K562 (cell line): ENCODE measurements around the gene SMCHD1. TPM values are rescaled to one million over a fixed set of nuclear protein-coding genes. Genes with fewer than 3 reads are reported as not detected.

Experiments
- ATAC-seq: fragments of 200-7000 bp; cut with Tn5 transposase; 3 replicates; pipeline ENCODE4 v1.9.1; 2020; ENCODE audit warnings: moderate library complexity
- BruUV-seq: library from RNA; stranded (reverse); fragments of 400-500 nt; replicated peaks from 2 replicates; lab custom pipeline; 2021; lab: Mats Ljungman, UMichigan
- CTCF ChIA-PET: fragments of 300-600 bp; formaldehyde crosslinking; extraction: SDS; loops from one replicate; lab custom pipeline; 2021; ENCODE audit warnings: low intra/inter-chr PET ratio; lab: Yijun Ruan, JAX
- POLR2A ChIA-PET: fragments of 300-600, 350-650 bp; sonication (Branson Sonifier 250); formaldehyde crosslinking; extraction: SDS; loops from one replicate; lab custom pipeline; 2021; ENCODE audit warnings: antibody characterized with exemption, inconsistent platforms; lab: Yijun Ruan, JAX
- DNase-seq, 4 experiments: peaks; one replicate each; pipeline versions ENCODE4 v3.0.0 to v3.0.0-alpha.2; 2011 to 2018; ENCODE audit warnings: low spot score in 3 of 4, mixed read lengths in 3 of 4; ENCODE audit errors: extremely low read depth in 1 of 4
- FAIRE-seq: peaks from 2 replicates; lab custom pipeline; 2011; peaks lifted over from hg19 to GRCh38; lab: Jason Lieb, UNC
- H2AFZ ChIP-seq: 2 replicates; pipeline ENCODE4 v1.6.0; 2011; ENCODE audit warnings: low read depth, low read length, control low read depth, inconsistent platforms
- H3K27ac ChIP-seq: fragments of 200-600 bp; 3 replicates; pipeline ENCODE4 v1.8.0; 2011; ENCODE audit warnings: low read depth, mild to moderate bottlenecking, control low read depth, inconsistent platforms, low read length, moderate library complexity, mixed read lengths; ENCODE audit errors: extremely low read depth
- H3K27me3 ChIP-seq, 2 experiments: fragments of 300-600 bp in 1 of 2; 2 replicates in 1 of 2; 3 replicates in 1 of 2; pipeline versions ENCODE4 v1.6.0 to v1.8.0; 2011; ENCODE audit warnings: inconsistent platforms in 2 of 2, low read length in 2 of 2, mild to moderate bottlenecking in 1 of 2, mixed read lengths in 1 of 2, moderate library complexity in 1 of 2; ENCODE audit not compliant: control insufficient read depth in 2 of 2, insufficient read depth in 2 of 2
- H3K36me3 ChIP-seq: fragments of 300-600 bp; 3 replicates; pipeline ENCODE4 v1.8.0; 2011; ENCODE audit warnings: mild to moderate bottlenecking, low read length, inconsistent platforms; ENCODE audit not compliant: control insufficient read depth, insufficient read depth
- H3K4me1 ChIP-seq, 2 experiments: fragments of 200-600 bp in 1 of 2; replicated peaks in 1 of 2; 2 replicates in 1 of 2; 3 replicates in 1 of 2; pipeline versions ENCODE4 v1.5.1 to v1.8.0; 2011; ENCODE audit warnings: inconsistent platforms in 2 of 2, low read length in 2 of 2, mild to moderate bottlenecking in 1 of 2, mixed read lengths in 1 of 2, moderate library complexity in 1 of 2; ENCODE audit not compliant: control insufficient read depth in 2 of 2, insufficient read depth in 2 of 2
- H3K4me2 ChIP-seq: 2 replicates; pipeline ENCODE4 v1.6.1; 2011; ENCODE audit warnings: low read length, control low read depth, inconsistent platforms, mixed read lengths; ENCODE audit not compliant: insufficient read depth
- H3K4me3 ChIP-seq: fragments of 200-600 bp; sonication (generic), shearing (Covaris generic); 2 replicates; pipeline ENCODE4 v1.5.1; 2016; ENCODE audit warnings: control low read depth, inconsistent platforms
- H3K79me2 ChIP-seq: fragments of 200-600 bp; 3 replicates; pipeline ENCODE4 v1.8.0; 2011; ENCODE audit warnings: low read length, inconsistent platforms; ENCODE audit not compliant: control insufficient read depth, insufficient read depth
- H3K9ac ChIP-seq, 2 experiments: 2 replicates each; pipeline versions ENCODE4 v1.6.0 to v1.6.1; 2011; ENCODE audit warnings: low read depth in 2 of 2, low read length in 2 of 2, control low read depth in 1 of 2, inconsistent platforms in 1 of 2, mild to moderate bottlenecking in 1 of 2, mixed read lengths in 1 of 2; ENCODE audit not compliant: insufficient read depth in 1 of 2
- H3K9me1 ChIP-seq: one replicate; pipeline ENCODE4 v1.6.0; 2011; ENCODE audit warnings: inconsistent platforms, mild to moderate bottlenecking, low read length, moderate library complexity; ENCODE audit not compliant: control insufficient read depth, insufficient read depth
- H3K9me3 ChIP-seq: replicated peaks from 2 replicates; pipeline ENCODE4 v1.5.1; 2011; ENCODE audit warnings: low read depth, low read length, inconsistent platforms; ENCODE audit not compliant: control insufficient read depth, insufficient read depth
- H4K20me1 ChIP-seq: replicated peaks from 2 replicates; pipeline ENCODE4 v1.6.1; 2011; ENCODE audit warnings: low read length, inconsistent platforms, mixed read lengths; ENCODE audit not compliant: control insufficient read depth, insufficient read depth
- CHCHD3 ChIP-seq: fragments of 250-450 bp; sonication (Bioruptor Pico); IDR thresholded peaks from 2 replicates; pipeline ENCODE4 v2.1.2; 2022; ENCODE audit warnings: mild to moderate bottlenecking
- CTBP1 ChIP-seq: fragments of 450-650 bp; IDR thresholded peaks from 2 replicates; pipeline ENCODE4 v1.6.1; 2016; ENCODE audit warnings: borderline replicate concordance
- CXXC5 ChIP-seq: fragments of 250-450 bp; sonication (Bioruptor Pico); IDR thresholded peaks from 2 replicates; pipeline ENCODE4 v1.8.0; 2022; ENCODE audit warnings: inconsistent platforms, mild to moderate bottlenecking, moderate library complexity
- ETS2 ChIP-seq: IDR thresholded peaks from 2 replicates; pipeline ENCODE4 v1.6.1; 2016; ENCODE audit warnings: borderline replicate concordance, missing genetic modification characterization, mild to moderate bottlenecking, moderate library complexity, missing compliant biosample characterization; ENCODE audit not compliant: poor library complexity, severe bottlenecking
- GTF2E2 ChIP-seq: fragments of 200-800 bp; sonication (Bioruptor generic); IDR thresholded peaks from 2 replicates; pipeline ENCODE4 v1.6.1; 2016; ENCODE audit warnings: missing genetic modification characterization, missing compliant biosample characterization
- HDAC2 ChIP-seq: fragments of 450-650 bp; IDR thresholded peaks from 2 replicates; pipeline ENCODE4 v1.6.1; 2016; ENCODE audit warnings: mild to moderate bottlenecking
- MCM5 ChIP-seq: fragments of 450-650 bp; IDR thresholded peaks from 2 replicates; pipeline ENCODE4 v1.6.1; 2016; ENCODE audit warnings: low read depth
- MTA2 ChIP-seq: fragments of 450-650 bp; IDR thresholded peaks from 2 replicates; pipeline ENCODE4 v1.6.1; 2016; ENCODE audit warnings: low read depth
- POLR2A ChIP-seq: fragments of 450-650 bp; conservative IDR thresholded peaks from 2 replicates; pipeline ENCODE4 v1.6.1; 2016
- XRCC4 ChIP-seq: IDR thresholded peaks from one replicate; pipeline ENCODE4 v1.6.1; 2011; ENCODE audit not compliant: insufficient read depth, insufficient read length; ENCODE audit errors: extremely low read depth
- ZFPM2 ChIP-seq: fragments of 250-450 bp; sonication (Bioruptor Pico); IDR thresholded peaks from 2 replicates; pipeline ENCODE4 v1.5.1; 2022; ENCODE audit warnings: mild to moderate bottlenecking
- ZNF121 ChIP-seq: sonication (generic); formaldehyde crosslinking; conservative IDR thresholded peaks from 2 replicates; pipeline ENCODE4 v1.8.0; 2022; ENCODE audit warnings: missing genetic modification reagents
- ZNF146 ChIP-seq: IDR thresholded peaks from one replicate; pipeline ENCODE4 v1.6.1; 2018; ENCODE audit warnings: missing compliant biosample characterization; ENCODE audit not compliant: unreplicated experiment
- ZNF197 ChIP-seq: fragments of 200-800 bp; sonication (Bioruptor generic); IDR thresholded peaks from 2 replicates; pipeline ENCODE4 v1.6.1; 2016; ENCODE audit warnings: low read depth, missing genetic modification characterization, missing compliant biosample characterization
- ZNF830 ChIP-seq: fragments of 250-450 bp; sonication (Bioruptor Pico); IDR thresholded peaks from 2 replicates; pipeline ENCODE4 v1.5.0; 2021; ENCODE audit warnings: mild to moderate bottlenecking
- WGBS: fragments of 100-300 bp; shearing (Covaris generic); methylation state at CpG from one replicate; pipeline ENCODE4 v1.1.6; 2016; ENCODE audit warnings: low coverage, mixed read lengths; ENCODE audit not compliant: insufficient coverage; ENCODE audit errors: missing lambda C conversion rate; 5-methylcytosine and 5-hydroxymethylcytosine counted together
- in situ Hi-C: fragments of 300-500 bp; cut with MboI; formaldehyde crosslinking; loops from 4 replicates; pipeline ENCODE4 v1.15.0; 2018; ENCODE audit warnings: inconsistent platforms, mixed read lengths
- intact Hi-C: fragments of 100-400 bp; cut with micrococcal nuclease; formaldehyde crosslinking; loops from 2 replicates; pipeline ENCODE4 v1.14.2; 2022
- polyA plus RNA-seq, 8 experiments: library from polyadenylated mRNA; depleted of rRNA in 4 of 8; stranded (reverse) in 5 of 8; unstranded in 3 of 8; fragments of >200 nt; fragmentation: Nextera tagmentation in 2 of 8; fragmentation: Illumina TruSeq in 1 of 8; extraction: Ambion mirVana in 2 of 8; extraction: Trizol in 1 of 8; gene quantifications; 2 replicates each; pipeline versions ENCODE4 v1.2.1 to v1.2.3, GENCODE V29; 2011 to 2014; ENCODE audit warnings: inconsistent platforms in 1 of 8, missing spikeins in 1 of 8
- total RNA-seq, 7 experiments: library from RNA; depleted of rRNA in 6 of 7; stranded (reverse); fragments of >200 nt in 6 of 7; fragmentation: Illumina TruSeq in 2 of 7; extraction: Trizol in 2 of 7; gene quantifications; 2 replicates each; pipeline versions ENCODE4 v1.2.1 to v1.2.3, GENCODE V29; 2011 to 2021; ENCODE audit warnings: low replicate concordance in 1 of 7
- TF ChIP-seq, protein P1 (sequence below): sonication (generic); formaldehyde crosslinking; IDR thresholded peaks from 2 replicates; pipeline ENCODE4 v1.8.1; 2023; ENCODE audit warnings: mild to moderate bottlenecking, missing genetic modification reagents

The SMCHD1 gene
- total and polyA plus RNA-seq, 9 of the 15 experiments (the other 6 are each of a cell fraction or from before 2014, with no cell fraction given) = 6.3 to 144 (median 72.7) TPM

DNA sequence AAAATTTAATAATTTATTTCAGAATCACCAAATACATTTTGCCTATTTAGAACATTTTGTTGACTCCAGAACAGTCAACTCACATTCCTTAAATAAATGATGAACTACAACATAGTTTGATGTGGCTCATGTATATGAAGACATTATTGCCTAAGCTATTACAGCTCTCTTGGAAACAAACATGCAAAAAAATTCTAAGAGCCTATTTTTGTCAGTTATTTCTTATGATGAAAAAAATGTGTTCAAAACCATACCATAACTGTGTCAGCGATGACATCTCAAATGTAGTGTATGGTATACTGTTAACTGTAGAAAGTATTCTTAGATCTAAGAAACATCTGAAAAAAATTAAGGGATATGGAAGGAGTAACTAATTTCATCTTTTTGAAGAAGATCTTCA lies 185.0 kb downstream of the SMCHD1 start:
- intact Hi-C loops = no loop called here
- 19% methylated on average over 1 of the region's 1 CpG for WGBS

More for the DNA sequence above, 185.0 kb downstream of the SMCHD1 start:
- TF ChIP-seq ZNF146 (CRISPR knock-in tag) (no peak), CHCHD3 (CRISPR knock-in tag) (no peak), ZNF121 (CRISPR knock-in tag) (no peak), ZNF830 (CRISPR knock-in tag) (no peak), ZFPM2 (CRISPR knock-in tag) (no peak), XRCC4 (no peak), POLR2A (no peak), GTF2E2 (no peak), MTA2 (no peak), MCM5 (no peak), ETS2 (tag) (no peak), CTBP1 (no peak), HDAC2 (no peak), ZNF197 (CRISPR knock-in tag) (no peak), CXXC5 (CRISPR knock-in tag) (no peak)
- TF ChIP-seq, protein P1, sequence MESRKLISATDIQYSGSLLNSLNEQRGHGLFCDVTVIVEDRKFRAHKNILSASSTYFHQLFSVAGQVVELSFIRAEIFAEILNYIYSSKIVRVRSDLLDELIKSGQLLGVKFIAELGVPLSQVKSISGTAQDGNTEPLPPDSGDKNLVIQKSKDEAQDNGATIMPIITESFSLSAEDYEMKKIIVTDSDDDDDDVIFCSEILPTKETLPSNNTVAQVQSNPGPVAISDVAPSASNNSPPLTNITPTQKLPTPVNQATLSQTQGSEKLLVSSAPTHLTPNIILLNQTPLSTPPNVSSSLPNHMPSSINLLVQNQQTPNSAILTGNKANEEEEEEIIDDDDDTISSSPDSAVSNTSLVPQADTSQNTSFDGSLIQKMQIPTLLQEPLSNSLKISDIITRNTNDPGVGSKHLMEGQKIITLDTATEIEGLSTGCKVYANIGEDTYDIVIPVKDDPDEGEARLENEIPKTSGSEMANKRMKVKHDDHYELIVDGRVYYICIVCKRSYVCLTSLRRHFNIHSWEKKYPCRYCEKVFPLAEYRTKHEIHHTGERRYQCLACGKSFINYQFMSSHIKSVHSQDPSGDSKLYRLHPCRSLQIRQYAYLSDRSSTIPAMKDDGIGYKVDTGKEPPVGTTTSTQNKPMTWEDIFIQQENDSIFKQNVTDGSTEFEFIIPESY (CRISPR knock-in tag) = no peak
- no peaks in the 10 kb centered on the region for H3K36me3 ChIP-seq
- FAIRE-seq = no peak
- ATAC-seq = no peak
- no TSS peak for BruUV-seq
- no peak overlapping the region for H3K9ac ChIP-seq
- no peak overlapping the region for H3K4me3 ChIP-seq
- no peak for DNase-seq
- no peak overlapping the region for H3K4me2 ChIP-seq
- H3K27ac ChIP-seq = no peak overlapping the region
- ChIA-PET POLR2A (interaction anchor here (2.4 kb wide), 1 partner anchor 9 kb away, joined by 6 read pairs; no protein-coding TSS in a partner anchor), CTCF (no interaction called here)
- no peaks in the 10 kb centered on the region for H4K20me1 ChIP-seq
- in situ Hi-C loops = no loop called here
- no peaks in the 10 kb centered on the region; a peak in 1 of 5 replicates for H3K4me1 ChIP-seq
- H2AFZ ChIP-seq = no peak overlapping the region; the same call in 1 of the 2 replicates
- H3K9me3 ChIP-seq = no peaks in the 10 kb centered on the region
- no peaks in the 10 kb centered on the region for H3K9me1 ChIP-seq
- no peaks in the 10 kb centered on the region for H3K79me2 ChIP-seq
- H3K27me3 ChIP-seq = peaks cover 10 to 13% of the 10 kb centered on the region in 2 experiments; a peak in 4 of 5 replicates
